ENCODE data around the gene RIMS4.

RIMS4 gene

DNA sequence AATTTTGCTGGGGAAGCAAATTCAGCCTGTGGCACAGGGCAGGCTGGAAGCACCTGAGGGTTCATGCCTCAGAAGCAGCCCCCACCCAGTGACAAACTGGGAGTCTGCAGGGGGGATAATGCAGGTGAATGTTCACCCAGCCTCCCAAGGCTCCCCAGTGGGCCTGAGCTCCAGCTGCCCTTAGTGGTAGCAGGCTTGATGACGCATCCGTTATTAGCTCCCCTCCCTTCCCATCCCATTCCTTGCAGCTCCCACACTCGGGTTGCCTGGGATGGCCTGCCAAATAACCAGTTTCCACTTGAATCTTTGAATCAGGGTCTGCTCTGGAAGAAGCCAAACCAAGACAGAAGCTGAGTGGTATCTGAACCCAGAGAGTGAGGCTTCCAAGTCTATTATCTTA, 48.9 kb downstream of the RIMS4 start:
- Histone ChIP-seq H3K4me3 (ENCODE audit: low read depth, low read length) (no peak overlapping the region), H3K79me2 (ENCODE audit: control insufficient read depth, insufficient read depth, low read length, poor library complexity) (no peaks in the 10 kb centered on the region)
- no CpG with 5 or more reads among the region's 3 CpGs for WGBS (ENCODE audit: extremely low coverage, insufficient coverage, insufficient read length)

DNA sequence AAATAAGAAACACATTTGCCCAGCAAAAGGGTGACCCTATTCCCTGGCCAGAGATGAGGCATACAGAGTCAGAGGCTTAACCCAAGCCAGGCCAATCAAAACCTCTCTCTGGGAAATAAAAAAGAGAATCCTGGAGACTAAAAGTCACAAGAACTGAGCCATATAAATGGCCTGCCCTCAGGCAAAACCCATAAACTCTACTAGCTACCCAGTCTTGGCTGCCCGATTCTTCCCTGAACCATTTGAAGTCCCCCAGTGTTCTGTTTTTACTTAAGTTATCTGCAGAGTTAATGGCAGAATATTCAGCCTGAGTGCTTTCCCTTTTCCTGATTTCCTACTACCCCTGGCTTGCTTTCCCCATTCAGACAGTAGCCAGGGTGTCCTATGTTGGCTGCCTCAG, 50.8 kb downstream of the RIMS4 start:
- H2BK120ac ChIP-seq (ENCODE audit: insufficient read depth, low read length, poor library complexity), result no peak overlapping the region
- no peak overlapping the region for H2AFZ ChIP-seq (ENCODE audit: insufficient read depth, low read length, poor library complexity)
- H2AK5ac ChIP-seq (ENCODE audit: low read length), result no peak overlapping the region
- H4K91ac ChIP-seq (ENCODE audit: low read depth, low read length), result no peak overlapping the region
- H3K4me3 ChIP-seq (ENCODE audit: low read depth, low read length), result no peak overlapping the region
- no peaks in the 10 kb centered on the region for H3K27me3 ChIP-seq (ENCODE audit: insufficient read depth, low read length)
- WGBS (ENCODE audit: extremely low coverage, insufficient coverage, insufficient read length), result no CpG with 5 or more reads among the region's 1 CpG
- H2BK12ac ChIP-seq (ENCODE audit: low read length), result no peak overlapping the region
- H3K9me3 ChIP-seq (ENCODE audit: insufficient read depth, low read depth, low read length), result no peaks in the 10 kb centered on the region
- no peak overlapping the region for H2BK5ac ChIP-seq (ENCODE audit: low read depth, low read length, poor library complexity)
- no peak for DNase-seq
- no peaks in the 10 kb centered on the region for H3K36me3 ChIP-seq (ENCODE audit: control insufficient read depth in 1 of 2, insufficient read depth in 2 of 2, low read length in 2 of 2)
- H3K27ac ChIP-seq (ENCODE audit: low read depth, low read length), result no peak overlapping the region
- no peak overlapping the region for H4K8ac ChIP-seq (ENCODE audit: low read depth, low read length)
- no peak overlapping the region for H3K23ac ChIP-seq (ENCODE audit: low read length)
- no peak overlapping the region for H3K4ac ChIP-seq (ENCODE audit: low read depth, low read length)
- H3K79me1 ChIP-seq (ENCODE audit: low read length), result no peaks in the 10 kb centered on the region
- no peak overlapping the region for H3K4me2 ChIP-seq (ENCODE audit: low read length)
- H4K12ac ChIP-seq (ENCODE audit: low read depth, low read length), result no peak overlapping the region
- H3K18ac ChIP-seq (ENCODE audit: low read length), result no peak overlapping the region
- H3K4me1 ChIP-seq (ENCODE audit: control insufficient read depth in 1 of 2, insufficient read depth in 2 of 2, low read length in 2 of 2), result peaks cover 10 to 14% of the 10 kb centered on the region in 2 experiments
- H3K9ac ChIP-seq (ENCODE audit: low read length), result no peak overlapping the region
- H3K14ac ChIP-seq (ENCODE audit: low read length), result no peak overlapping the region
- no peaks in the 10 kb centered on the region for H3K79me2 ChIP-seq (ENCODE audit: control insufficient read depth, insufficient read depth, low read length, poor library complexity)

More for the DNA sequence above, 48.9 kb downstream of the RIMS4 start:
- Histone ChIP-seq H4K8ac (ENCODE audit: low read depth, low read length) (no peak overlapping the region), H3K9me3 (ENCODE audit: insufficient read depth, low read depth, low read length) (peaks cover 2% of the 10 kb centered on the region), H2BK5ac (ENCODE audit: low read depth, low read length, poor library complexity) (no peak overlapping the region), H3K23ac (ENCODE audit: low read length) (no peak overlapping the region), H3K4ac (ENCODE audit: low read depth, low read length) (no peak overlapping the region), H2BK120ac (ENCODE audit: insufficient read depth, low read length, poor library complexity) (no peak overlapping the region), H4K91ac (ENCODE audit: low read depth, low read length) (no peak overlapping the region), H2AK5ac (ENCODE audit: low read length) (no peak overlapping the region), H3K79me1 (ENCODE audit: low read length) (no peaks in the 10 kb centered on the region), H2BK12ac (ENCODE audit: low read length) (no peak overlapping the region), H3K4me2 (ENCODE audit: low read length) (no peak overlapping the region), H3K9ac (ENCODE audit: low read length) (no peak overlapping the region), H3K27ac (ENCODE audit: low read depth, low read length) (no peak overlapping the region), H3K18ac (ENCODE audit: low read length) (no peak overlapping the region), H2AFZ (ENCODE audit: insufficient read depth, low read length, poor library complexity) (no peak overlapping the region), H4K12ac (ENCODE audit: low read depth, low read length) (no peak overlapping the region), H3K36me3 (ENCODE audit: control insufficient read depth in 1 of 2, insufficient read depth in 2 of 2, low read length in 2 of 2) (no peaks in the 10 kb centered on the region), H3K4me1 (ENCODE audit: control insufficient read depth in 1 of 2, insufficient read depth in 2 of 2, low read length in 2 of 2) (peaks cover 10 to 16% of the 10 kb centered on the region in 2 experiments), H3K27me3 (ENCODE audit: insufficient read depth, low read length) (no peaks in the 10 kb centered on the region), H3K14ac (ENCODE audit: low read length) (no peak overlapping the region)
- DNase-seq, result no peak

DNA sequence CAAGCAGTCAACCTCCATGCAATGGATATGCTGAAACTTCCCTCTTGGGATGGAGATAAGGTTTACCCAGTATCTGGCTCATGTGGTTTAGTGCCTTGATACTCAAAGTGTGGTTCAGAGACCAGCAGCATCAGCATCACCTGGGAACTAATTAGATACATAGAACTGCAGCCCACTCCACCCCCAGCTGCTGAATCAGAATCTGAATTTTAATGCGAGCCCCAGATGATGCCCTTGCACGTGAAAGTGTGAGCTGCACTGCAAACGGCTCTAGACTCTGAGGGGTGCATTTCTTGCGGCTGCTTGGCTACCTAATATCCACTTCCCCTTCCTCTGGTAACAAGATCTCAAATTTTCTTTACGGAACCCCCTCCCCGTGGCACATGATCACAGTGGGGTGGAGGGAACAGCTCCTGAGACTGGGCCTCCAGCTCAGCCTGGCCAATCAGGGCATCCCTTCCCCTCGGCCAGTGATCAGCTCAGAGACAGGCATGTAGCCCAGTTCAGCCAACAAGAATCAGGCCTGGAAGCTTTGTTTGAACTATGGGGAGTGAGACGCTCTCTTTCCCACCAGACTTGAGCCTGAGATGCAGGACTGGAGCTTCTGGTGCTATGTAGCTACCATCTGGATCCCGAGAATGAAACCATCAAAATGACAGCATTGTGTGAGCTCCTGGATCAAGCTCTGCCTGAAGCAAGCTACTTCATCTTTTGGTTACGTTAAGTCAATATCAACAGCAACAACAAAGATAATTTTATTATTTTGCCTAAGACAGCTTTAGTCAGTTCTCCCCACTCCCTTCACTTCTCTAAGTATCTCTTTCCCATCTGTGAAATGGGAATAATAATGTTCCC, 51.9 kb downstream of the RIMS4 start:
- no peak overlapping the region for H3K23ac ChIP-seq (ENCODE audit: low read length)
- H2BK12ac ChIP-seq (ENCODE audit: low read length), result no peak overlapping the region
- H4K8ac ChIP-seq (ENCODE audit: low read depth, low read length), result no peak overlapping the region
- H3K79me2 ChIP-seq (ENCODE audit: control insufficient read depth, insufficient read depth, low read length, poor library complexity), result no peaks in the 10 kb centered on the region
- no CpG with 5 or more reads among the region's 10 CpGs for WGBS (ENCODE audit: extremely low coverage, insufficient coverage, insufficient read length)
- H2AK5ac ChIP-seq (ENCODE audit: low read length), result no peak overlapping the region
- H4K91ac ChIP-seq (ENCODE audit: low read depth, low read length), result no peak overlapping the region
- no peak overlapping the region for H3K18ac ChIP-seq (ENCODE audit: low read length)
- H3K36me3 ChIP-seq (ENCODE audit: control insufficient read depth in 1 of 2, insufficient read depth in 2 of 2, low read length in 2 of 2), result no peaks in the 10 kb centered on the region
- no peak overlapping the region for H2AFZ ChIP-seq (ENCODE audit: insufficient read depth, low read length, poor library complexity)
- H2BK5ac ChIP-seq (ENCODE audit: low read depth, low read length, poor library complexity), result no peak overlapping the region
- no peaks in the 10 kb centered on the region for H3K9me3 ChIP-seq (ENCODE audit: insufficient read depth, low read depth, low read length)
- no peak overlapping the region for H3K14ac ChIP-seq (ENCODE audit: low read length)
- no peak overlapping the region for H3K4me2 ChIP-seq (ENCODE audit: low read length)
- no peak overlapping the region for H3K4ac ChIP-seq (ENCODE audit: low read depth, low read length)
- no peak for DNase-seq
- no peak overlapping the region for H3K27ac ChIP-seq (ENCODE audit: low read depth, low read length)
- H3K9ac ChIP-seq (ENCODE audit: low read length), result no peak overlapping the region
- no peak overlapping the region for H2BK120ac ChIP-seq (ENCODE audit: insufficient read depth, low read length, poor library complexity)
- peaks cover 10 to 14% of the 10 kb centered on the region in 2 experiments for H3K4me1 ChIP-seq (ENCODE audit: control insufficient read depth in 1 of 2, insufficient read depth in 2 of 2, low read length in 2 of 2)
- H3K4me3 ChIP-seq (ENCODE audit: low read depth, low read length), result no peak overlapping the region
- no peaks in the 10 kb centered on the region for H3K79me1 ChIP-seq (ENCODE audit: low read length)
- H4K12ac ChIP-seq (ENCODE audit: low read depth, low read length), result no peak overlapping the region
- H3K27me3 ChIP-seq (ENCODE audit: insufficient read depth, low read length), result no peaks in the 10 kb centered on the region

DNA sequence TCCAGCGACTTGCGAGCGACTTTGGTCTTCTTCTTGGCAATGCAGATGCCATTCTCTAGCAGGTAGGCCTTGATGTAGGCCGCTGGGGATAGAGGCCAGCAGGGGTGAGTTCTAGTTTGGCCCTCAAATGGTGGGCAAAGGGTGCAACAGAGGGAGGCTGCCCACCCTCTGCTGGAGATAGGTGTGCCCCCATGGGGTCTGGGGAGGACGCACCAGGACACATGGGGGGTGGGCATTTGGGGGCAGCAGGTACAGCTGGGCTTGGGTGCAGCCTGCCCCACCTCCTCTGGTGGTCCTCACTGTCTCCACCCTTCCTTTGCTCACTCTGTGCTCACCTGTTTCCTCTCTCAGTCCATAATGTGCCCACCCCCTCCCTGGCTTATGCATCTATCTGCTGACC, 53.4 kb downstream of the RIMS4 start:
- Histone ChIP-seq H3K4ac (ENCODE audit: low read depth, low read length) (no peak overlapping the region), H3K14ac (ENCODE audit: low read length) (no peak overlapping the region), H4K8ac (ENCODE audit: low read depth, low read length) (no peak overlapping the region), H3K36me3 (ENCODE audit: control insufficient read depth in 1 of 2, insufficient read depth in 2 of 2, low read length in 2 of 2) (no peaks in the 10 kb centered on the region), H2AFZ (ENCODE audit: insufficient read depth, low read length, poor library complexity) (no peak overlapping the region), H2BK12ac (ENCODE audit: low read length) (no peak overlapping the region), H3K79me2 (ENCODE audit: control insufficient read depth, insufficient read depth, low read length, poor library complexity) (no peaks in the 10 kb centered on the region), H4K12ac (ENCODE audit: low read depth, low read length) (no peak overlapping the region), H3K18ac (ENCODE audit: low read length) (no peak overlapping the region), H3K27me3 (ENCODE audit: insufficient read depth, low read length) (no peaks in the 10 kb centered on the region), H3K79me1 (ENCODE audit: low read length) (no peaks in the 10 kb centered on the region), H3K27ac (ENCODE audit: low read depth, low read length) (no peak overlapping the region), H3K4me3 (ENCODE audit: low read depth, low read length) (no peak overlapping the region), H3K9ac (ENCODE audit: low read length) (no peak overlapping the region), H2BK120ac (ENCODE audit: insufficient read depth, low read length, poor library complexity) (no peak overlapping the region), H3K4me2 (ENCODE audit: low read length) (no peak overlapping the region), H3K4me1 (ENCODE audit: control insufficient read depth in 1 of 2, insufficient read depth in 2 of 2, low read length in 2 of 2) (peaks cover 0 to 1% of the 10 kb centered on the region in 2 experiments), H3K23ac (ENCODE audit: low read length) (no peak overlapping the region), H2BK5ac (ENCODE audit: low read depth, low read length, poor library complexity) (no peak overlapping the region), H2AK5ac (ENCODE audit: low read length) (no peak overlapping the region), H3K9me3 (ENCODE audit: insufficient read depth, low read depth, low read length) (no peaks in the 10 kb centered on the region), H4K91ac (ENCODE audit: low read depth, low read length) (no peak overlapping the region)
- no peak for DNase-seq
- no CpG with 5 or more reads among the region's 5 CpGs for WGBS (ENCODE audit: extremely low coverage, insufficient coverage, insufficient read length)

Data from trophoblast cell (in vitro differentiated cells and primary cell).